K562 (cell line): ENCODE data around the gene CCNDBP1. TPM values are rescaled to one million over a fixed set of nuclear protein-coding genes. Genes with fewer than 3 reads are reported as not detected.

Experiments
- CAMTA2 ChIP-seq: fragments of 250-450 bp; sonication (Bioruptor Pico); conservative IDR thresholded peaks from 2 replicates; pipeline ENCODE4 v1.5.1; 2022
- DDX20 ChIP-seq: fragments of 450-650 bp; IDR thresholded peaks from 2 replicates; pipeline ENCODE4 v1.6.1; 2016; ENCODE audit warnings: missing genetic modification characterization, low read depth, mild to moderate bottlenecking, missing compliant biosample characterization, moderate library complexity
- DNMT1 ChIP-seq: fragments of 450-650 bp; IDR thresholded peaks from 2 replicates; pipeline ENCODE4 v1.6.1; 2016; ENCODE audit warnings: antibody characterized with exemption, mild to moderate bottlenecking
- HIVEP1 ChIP-seq: fragments of 250-450 bp; sonication (Bioruptor Pico); IDR thresholded peaks from 2 replicates; pipeline ENCODE4 v1.4.0; 2020; ENCODE audit warnings: mild to moderate bottlenecking
- HMG20B ChIP-seq: fragments of 250-450 bp; sonication (Bioruptor Pico); IDR thresholded peaks from 2 replicates; pipeline ENCODE4 v1.5.0; 2021; ENCODE audit warnings: mild to moderate bottlenecking
- LARP7 ChIP-seq: fragments of 450-650 bp; IDR thresholded peaks from 2 replicates; pipeline ENCODE4 v1.6.1; 2016
- MCM3 ChIP-seq: fragments of 450-650 bp; IDR thresholded peaks from 2 replicates; pipeline ENCODE4 v1.6.1; 2016
- SAFB ChIP-seq: fragments of 200-400 bp; formaldehyde crosslinking; IDR thresholded peaks from 2 replicates; pipeline ENCODE4 v1.6.1; 2017; ENCODE audit warnings: low read depth, low read length, borderline replicate concordance
- SRSF3 ChIP-seq: fragments of 200-400 bp; formaldehyde crosslinking; IDR thresholded peaks from 2 replicates; pipeline ENCODE4 v1.6.1; 2016; ENCODE audit warnings: mild to moderate bottlenecking, low read length, moderate library complexity; ENCODE audit not compliant: insufficient read depth
- TFAM ChIP-seq: fragments of 250-450 bp; sonication (Bioruptor Pico); conservative IDR thresholded peaks from 2 replicates; pipeline ENCODE4 v1.5.0; 2021; ENCODE audit warnings: mild to moderate bottlenecking, moderate library complexity
- ZNF507 ChIP-seq: conservative IDR thresholded peaks from 2 replicates; pipeline ENCODE4 v1.6.1; 2017; ENCODE audit warnings: missing genetic modification characterization, missing compliant biosample characterization
- polyA plus RNA-seq, 8 experiments: library from polyadenylated mRNA; depleted of rRNA in 4 of 8; stranded (reverse) in 5 of 8; unstranded in 3 of 8; fragments of >200 nt; fragmentation: Nextera tagmentation in 2 of 8; fragmentation: Illumina TruSeq in 1 of 8; extraction: Ambion mirVana in 2 of 8; extraction: Trizol in 1 of 8; gene quantifications; 2 replicates each; pipeline versions ENCODE4 v1.2.1 to v1.2.3, GENCODE V29; 2011 to 2014; ENCODE audit warnings: inconsistent platforms in 1 of 8, missing spikeins in 1 of 8
- total RNA-seq, 7 experiments: library from RNA; depleted of rRNA in 6 of 7; stranded (reverse); fragments of >200 nt in 6 of 7; fragmentation: Illumina TruSeq in 2 of 7; extraction: Trizol in 2 of 7; gene quantifications; 2 replicates each; pipeline versions ENCODE4 v1.2.1 to v1.2.3, GENCODE V29; 2011 to 2021; ENCODE audit warnings: low replicate concordance in 1 of 7
- TF ChIP-seq, protein P1 (sequence below): sonication (generic); formaldehyde crosslinking; IDR thresholded peaks from 2 replicates; pipeline ENCODE4 v1.8.1; 2023; ENCODE audit warnings: missing genetic modification reagents, mild to moderate bottlenecking, borderline replicate concordance
- TF ChIP-seq, protein P2 (sequence below): fragments of 450-650 bp; formaldehyde crosslinking; IDR thresholded peaks from 2 replicates; pipeline ENCODE4 v1.4.0; 2020; ENCODE audit warnings: mild to moderate bottlenecking
- TF ChIP-seq, protein P3 (sequence below), 2 experiments: fragments of 450-650 bp; formaldehyde crosslinking in 1 of 2; IDR thresholded peaks; 2 replicates each; pipeline versions ENCODE4 v1.4.0 to v1.6.1; 2014 to 2020; ENCODE audit warnings: mild to moderate bottlenecking in 2 of 2, borderline replicate concordance in 1 of 2, low read depth in 1 of 2

The CCNDBP1 gene
- total and polyA plus RNA-seq, 9 of the 15 experiments (the other 6 are each of a cell fraction or from before 2014, with no cell fraction given), result 37.0 to 111 (median 55.5) TPM

DNA sequence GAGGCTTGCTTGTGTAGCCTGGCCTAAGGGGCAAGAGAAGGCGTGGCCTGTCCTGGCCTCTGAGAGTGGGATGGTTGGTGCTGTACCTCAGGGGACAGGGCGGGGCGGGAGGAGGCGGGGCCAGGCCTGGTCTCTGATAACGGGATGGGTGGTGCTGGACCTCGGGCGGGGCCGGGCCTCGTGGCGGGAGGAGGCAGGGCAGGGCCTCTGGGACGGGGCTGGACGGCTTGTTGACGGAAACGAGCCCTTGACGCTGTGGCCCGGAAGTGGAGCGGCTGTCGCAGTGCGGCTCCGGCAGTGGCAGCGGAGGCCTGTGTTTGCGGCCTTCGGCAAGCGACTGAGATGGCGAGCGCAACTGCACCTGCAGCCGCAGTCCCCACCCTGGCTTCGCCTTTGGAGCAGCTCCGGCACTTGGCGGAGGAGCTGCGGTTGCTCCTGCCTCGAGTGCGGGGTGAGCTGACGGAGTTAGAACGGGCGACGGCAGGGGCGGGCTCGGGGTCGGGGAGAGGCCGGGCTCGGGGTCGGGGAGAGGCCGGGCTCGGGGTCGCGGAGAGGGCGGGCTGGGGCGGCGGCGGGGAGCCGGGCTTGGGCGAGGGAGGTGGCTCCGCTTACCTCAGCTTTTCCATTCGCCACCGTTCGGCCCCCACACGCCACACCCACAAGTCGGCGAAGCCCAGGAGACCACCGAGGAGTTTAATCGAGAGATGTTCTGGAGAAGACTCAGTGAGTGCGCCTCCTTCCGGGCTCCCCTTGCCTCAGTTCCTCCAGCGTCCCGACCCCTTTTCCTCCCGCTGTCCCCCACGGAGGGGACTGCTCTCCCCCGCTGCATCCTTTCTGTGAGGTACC, at the start of gene CCNDBP1 (continued):
- TF ChIP-seq, protein P1, sequence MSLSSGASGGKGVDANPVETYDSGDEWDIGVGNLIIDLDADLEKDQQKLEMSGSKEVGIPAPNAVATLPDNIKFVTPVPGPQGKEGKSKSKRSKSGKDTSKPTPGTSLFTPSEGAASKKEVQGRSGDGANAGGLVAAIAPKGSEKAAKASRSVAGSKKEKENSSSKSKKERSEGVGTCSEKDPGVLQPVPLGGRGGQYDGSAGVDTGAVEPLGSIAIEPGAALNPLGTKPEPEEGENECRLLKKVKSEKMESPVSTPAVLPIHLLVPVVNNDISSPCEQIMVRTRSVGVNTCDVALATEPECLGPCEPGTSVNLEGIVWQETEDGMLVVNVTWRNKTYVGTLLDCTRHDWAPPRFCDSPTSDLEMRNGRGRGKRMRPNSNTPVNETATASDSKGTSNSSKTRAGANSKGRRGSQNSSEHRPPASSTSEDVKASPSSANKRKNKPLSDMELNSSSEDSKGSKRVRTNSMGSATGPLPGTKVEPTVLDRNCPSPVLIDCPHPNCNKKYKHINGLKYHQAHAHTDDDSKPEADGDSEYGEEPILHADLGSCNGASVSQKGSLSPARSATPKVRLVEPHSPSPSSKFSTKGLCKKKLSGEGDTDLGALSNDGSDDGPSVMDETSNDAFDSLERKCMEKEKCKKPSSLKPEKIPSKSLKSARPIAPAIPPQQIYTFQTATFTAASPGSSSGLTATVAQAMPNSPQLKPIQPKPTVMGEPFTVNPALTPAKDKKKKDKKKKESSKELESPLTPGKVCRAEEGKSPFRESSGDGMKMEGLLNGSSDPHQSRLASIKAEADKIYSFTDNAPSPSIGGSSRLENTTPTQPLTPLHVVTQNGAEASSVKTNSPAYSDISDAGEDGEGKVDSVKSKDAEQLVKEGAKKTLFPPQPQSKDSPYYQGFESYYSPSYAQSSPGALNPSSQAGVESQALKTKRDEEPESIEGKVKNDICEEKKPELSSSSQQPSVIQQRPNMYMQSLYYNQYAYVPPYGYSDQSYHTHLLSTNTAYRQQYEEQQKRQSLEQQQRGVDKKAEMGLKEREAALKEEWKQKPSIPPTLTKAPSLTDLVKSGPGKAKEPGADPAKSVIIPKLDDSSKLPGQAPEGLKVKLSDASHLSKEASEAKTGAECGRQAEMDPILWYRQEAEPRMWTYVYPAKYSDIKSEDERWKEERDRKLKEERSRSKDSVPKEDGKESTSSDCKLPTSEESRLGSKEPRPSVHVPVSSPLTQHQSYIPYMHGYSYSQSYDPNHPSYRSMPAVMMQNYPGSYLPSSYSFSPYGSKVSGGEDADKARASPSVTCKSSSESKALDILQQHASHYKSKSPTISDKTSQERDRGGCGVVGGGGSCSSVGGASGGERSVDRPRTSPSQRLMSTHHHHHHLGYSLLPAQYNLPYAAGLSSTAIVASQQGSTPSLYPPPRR, result no peak
- TF ChIP-seq CAMTA2 (CRISPR knock-in tag) (no peak), ZNF507 (tag) (no peak), DDX20 (tag) (no peak), LARP7 (no peak), HIVEP1 (CRISPR knock-in tag) (no peak), MCM3 (no peak), HMG20B (CRISPR knock-in tag) (no peak), SRSF3 (no peak), SAFB (no peak), TFAM (CRISPR knock-in tag) (no peak), DNMT1 (no peak)
- TF ChIP-seq, protein P2, sequence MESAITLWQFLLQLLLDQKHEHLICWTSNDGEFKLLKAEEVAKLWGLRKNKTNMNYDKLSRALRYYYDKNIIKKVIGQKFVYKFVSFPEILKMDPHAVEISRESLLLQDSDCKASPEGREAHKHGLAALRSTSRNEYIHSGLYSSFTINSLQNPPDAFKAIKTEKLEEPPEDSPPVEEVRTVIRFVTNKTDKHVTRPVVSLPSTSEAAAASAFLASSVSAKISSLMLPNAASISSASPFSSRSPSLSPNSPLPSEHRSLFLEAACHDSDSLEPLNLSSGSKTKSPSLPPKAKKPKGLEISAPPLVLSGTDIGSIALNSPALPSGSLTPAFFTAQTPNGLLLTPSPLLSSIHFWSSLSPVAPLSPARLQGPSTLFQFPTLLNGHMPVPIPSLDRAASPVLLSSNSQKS (CRISPR knock-in tag), result no peak
- TF ChIP-seq, protein P3, sequence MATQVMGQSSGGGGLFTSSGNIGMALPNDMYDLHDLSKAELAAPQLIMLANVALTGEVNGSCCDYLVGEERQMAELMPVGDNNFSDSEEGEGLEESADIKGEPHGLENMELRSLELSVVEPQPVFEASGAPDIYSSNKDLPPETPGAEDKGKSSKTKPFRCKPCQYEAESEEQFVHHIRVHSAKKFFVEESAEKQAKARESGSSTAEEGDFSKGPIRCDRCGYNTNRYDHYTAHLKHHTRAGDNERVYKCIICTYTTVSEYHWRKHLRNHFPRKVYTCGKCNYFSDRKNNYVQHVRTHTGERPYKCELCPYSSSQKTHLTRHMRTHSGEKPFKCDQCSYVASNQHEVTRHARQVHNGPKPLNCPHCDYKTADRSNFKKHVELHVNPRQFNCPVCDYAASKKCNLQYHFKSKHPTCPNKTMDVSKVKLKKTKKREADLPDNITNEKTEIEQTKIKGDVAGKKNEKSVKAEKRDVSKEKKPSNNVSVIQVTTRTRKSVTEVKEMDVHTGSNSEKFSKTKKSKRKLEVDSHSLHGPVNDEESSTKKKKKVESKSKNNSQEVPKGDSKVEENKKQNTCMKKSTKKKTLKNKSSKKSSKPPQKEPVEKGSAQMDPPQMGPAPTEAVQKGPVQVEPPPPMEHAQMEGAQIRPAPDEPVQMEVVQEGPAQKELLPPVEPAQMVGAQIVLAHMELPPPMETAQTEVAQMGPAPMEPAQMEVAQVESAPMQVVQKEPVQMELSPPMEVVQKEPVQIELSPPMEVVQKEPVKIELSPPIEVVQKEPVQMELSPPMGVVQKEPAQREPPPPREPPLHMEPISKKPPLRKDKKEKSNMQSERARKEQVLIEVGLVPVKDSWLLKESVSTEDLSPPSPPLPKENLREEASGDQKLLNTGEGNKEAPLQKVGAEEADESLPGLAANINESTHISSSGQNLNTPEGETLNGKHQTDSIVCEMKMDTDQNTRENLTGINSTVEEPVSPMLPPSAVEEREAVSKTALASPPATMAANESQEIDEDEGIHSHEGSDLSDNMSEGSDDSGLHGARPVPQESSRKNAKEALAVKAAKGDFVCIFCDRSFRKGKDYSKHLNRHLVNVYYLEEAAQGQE (IDR thresholded peaks at IDR 0.05; ENCODE audit: borderline replicate concordance), result peak; percentile 28; the same call in 1 of the 2 replicates
- TF ChIP-seq, protein P3 (CRISPR knock-in tag; IDR thresholded peaks at IDR 0.05; ENCODE audit: low read depth), result 0 out of 2 replicates have a peak, but pooled peaks have one; percentile 31
